GM23338 (cell line): ENCODE measurements around the gene TMEM131L. TPM values are rescaled to one million over a fixed set of nuclear protein-coding genes. Genes with fewer than 3 reads are reported as not detected.

Experiments
- ATAC-seq: fragments of 200-7000 bp; cut with Tn5 transposase; 3 replicates; pipeline ENCODE4 v1.9.1; 2020
- DNase-seq: peaks from one replicate; pipeline ENCODE4 v3.0.0-alpha.2; 2015; ENCODE audit warnings: low spot score
- H2AFZ ChIP-seq: fragments of 200-600 bp; sonication (generic); 2 replicates; pipeline ENCODE4 v1.8.0; 2016; ENCODE audit warnings: antibody characterized with exemption, mild to moderate bottlenecking, moderate library complexity
- H3F3A ChIP-seq: fragments of 200-600 bp; sonication (generic); replicated peaks from 2 replicates; pipeline ENCODE4 v1.8.0; 2017; ENCODE audit warnings: antibody characterized with exemption, mixed run types, low read depth
- H3K27ac ChIP-seq: fragments of 200-600 bp; sonication (generic); 2 replicates; pipeline ENCODE4 v1.6.1; 2016; ENCODE audit warnings: low read depth
- H3K27me3 ChIP-seq: fragments of 200-600 bp; sonication (generic); 2 replicates; pipeline ENCODE4 v1.8.0; 2016; ENCODE audit warnings: mild to moderate bottlenecking, mixed run types, moderate library complexity; ENCODE audit not compliant: insufficient read depth
- H3K36me3 ChIP-seq: fragments of 200-600 bp; sonication (generic); 2 replicates; pipeline ENCODE4 v1.8.0; 2016; ENCODE audit warnings: mild to moderate bottlenecking; ENCODE audit not compliant: insufficient read depth
- H3K4me1 ChIP-seq: fragments of 200-600 bp; sonication (generic); 2 replicates; pipeline ENCODE4 v1.8.0; 2016; ENCODE audit warnings: mild to moderate bottlenecking, moderate library complexity; ENCODE audit not compliant: insufficient read depth
- H3K4me2 ChIP-seq: fragments of 200-600 bp; sonication (generic); 2 replicates; pipeline ENCODE4 v1.7.1; 2017; ENCODE audit warnings: mixed run types
- H3K4me3 ChIP-seq: fragments of 200-600 bp; sonication (generic); 2 replicates; pipeline ENCODE4 v1.6.1; 2016; ENCODE audit warnings: mixed run types
- H3K79me2 ChIP-seq: fragments of 200-600 bp; sonication (generic); replicated peaks from 2 replicates; pipeline ENCODE4 v1.8.0; 2017; ENCODE audit warnings: mild to moderate bottlenecking; ENCODE audit not compliant: insufficient read depth
- H3K9me2 ChIP-seq: fragments of 200-600 bp; sonication (generic); 2 replicates; pipeline ENCODE4 v1.8.0; 2017; ENCODE audit not compliant: insufficient read depth
- H4K20me1 ChIP-seq: fragments of 200-600 bp; sonication (generic); replicated peaks from 2 replicates; pipeline ENCODE4 v1.8.0; 2017; ENCODE audit warnings: mild to moderate bottlenecking; ENCODE audit not compliant: insufficient read depth
- H3K27ac Mint-ChIP-seq: 2 replicates; pipeline ENCODE4 v1.8.0; 2020; ENCODE audit warnings: inconsistent platforms, mild to moderate bottlenecking, moderate library complexity, mixed read lengths
- H3K27me3 Mint-ChIP-seq: 3 replicates; pipeline ENCODE4 v1.8.0; 2022; ENCODE audit warnings: low read depth, mild to moderate bottlenecking, moderate library complexity, mixed read lengths, inconsistent platforms; ENCODE audit not compliant: insufficient read depth, poor library complexity
- H3K36me3 Mint-ChIP-seq: 3 replicates; pipeline ENCODE4 v1.8.0; 2021; ENCODE audit warnings: low read depth, mild to moderate bottlenecking, inconsistent platforms, moderate library complexity, mixed read lengths
- H3K4me1 Mint-ChIP-seq: 3 replicates; pipeline ENCODE4 v1.8.0; 2020; ENCODE audit warnings: mild to moderate bottlenecking, inconsistent platforms, mixed read lengths
- H3K4me3 Mint-ChIP-seq: 3 replicates; pipeline ENCODE4 v1.8.0; 2021; ENCODE audit warnings: moderate library complexity, mild to moderate bottlenecking, inconsistent platforms, mixed read lengths
- H3K9me3 Mint-ChIP-seq: 3 replicates; pipeline ENCODE4 v1.8.0; 2020; ENCODE audit warnings: moderate library complexity, mild to moderate bottlenecking, inconsistent platforms, mixed read lengths
- CREB1 ChIP-seq: fragments of 250-450 bp; sonication (Bioruptor Pico); IDR thresholded peaks from 2 replicates; pipeline ENCODE4 v1.5.0; 2020; ENCODE audit warnings: low read depth, mild to moderate bottlenecking, moderate library complexity
- CTCF ChIP-seq, 2 experiments: fragments of 200-600 bp in 1 of 2; sonication (generic) in 1 of 2; conservative IDR thresholded peaks; 2 replicates each; pipeline versions ENCODE4 v1.5.1 to v1.6.1; 2016 to 2017; ENCODE audit warnings: antibody characterized with exemption in 2 of 2, low read depth in 2 of 2, mild to moderate bottlenecking in 2 of 2, moderate library complexity in 1 of 2
- ETS1 ChIP-seq: IDR thresholded peaks from 2 replicates; pipeline ENCODE4 v1.6.1; 2016; ENCODE audit warnings: antibody characterized with exemption
- EZH2 ChIP-seq: fragments of 200-600 bp; sonication (generic); IDR thresholded peaks from one replicate; pipeline ENCODE4 v1.8.0; 2017; ENCODE audit warnings: antibody characterized with exemption, mild to moderate bottlenecking, low read depth; ENCODE audit not compliant: unreplicated experiment
- EZH2phosphoT487 ChIP-seq: fragments of 200-600 bp; sonication (generic); IDR thresholded peaks from one replicate; pipeline ENCODE4 v1.8.1; 2018; ENCODE audit warnings: antibody characterized with exemption; ENCODE audit not compliant: unreplicated experiment
- JUNB ChIP-seq: IDR thresholded peaks from one replicate; pipeline ENCODE4 v1.6.1; 2016; ENCODE audit warnings: antibody characterized with exemption; ENCODE audit not compliant: unreplicated experiment
- NANOG ChIP-seq: IDR thresholded peaks from 2 replicates; pipeline ENCODE4 v1.6.1; 2016; ENCODE audit warnings: antibody characterized with exemption, borderline replicate concordance
- POLR2AphosphoS5 ChIP-seq: IDR thresholded peaks from 2 replicates; pipeline ENCODE4 v1.6.1; 2016; ENCODE audit warnings: antibody characterized with exemption, low read depth
- STAT1 ChIP-seq: IDR thresholded peaks from one replicate; pipeline ENCODE4 v1.6.1; 2016; ENCODE audit warnings: antibody characterized with exemption; ENCODE audit not compliant: unreplicated experiment
- ZNF114 ChIP-seq: fragments of 250-450 bp; sonication (Bioruptor Pico); IDR thresholded peaks from 2 replicates; pipeline ENCODE4 v1.5.0; 2020; ENCODE audit warnings: mild to moderate bottlenecking, moderate library complexity
- ZNF331 ChIP-seq: fragments of 250-450 bp; sonication (Bioruptor Pico); IDR thresholded peaks from 2 replicates; pipeline ENCODE4 v1.5.0; 2020; ENCODE audit warnings: low read depth, mild to moderate bottlenecking, moderate library complexity
- ZNF462 ChIP-seq: fragments of 250-450 bp; sonication (Bioruptor Pico); IDR thresholded peaks from 2 replicates; pipeline ENCODE4 v1.5.0; 2020; ENCODE audit warnings: mild to moderate bottlenecking, moderate library complexity
- polyA plus RNA-seq: library from polyadenylated mRNA; unstranded; fragments of >200 nt; fragmentation: Nextera tagmentation; extraction: Ambion mirVana; gene quantifications from 2 replicates; pipeline ENCODE4 v1.2.1, GENCODE V29; 2016
- total RNA-seq: library from RNA; depleted of rRNA; stranded (reverse); fragments of >200 nt; shearing (Covaris generic); gene quantifications from 2 replicates; pipeline ENCODE4 v1.2.3, GENCODE V29; 2014
- TF ChIP-seq, protein P1 (sequence below): IDR thresholded peaks from one replicate; pipeline ENCODE4 v1.6.1; 2018; ENCODE audit warnings: antibody characterized with exemption; ENCODE audit not compliant: unreplicated experiment

Gene TMEM131L
- total and polyA plus RNA-seq, 2 experiments from 2014 or later, result 11.1 to 32.2 TPM

- H3K27ac ChIP-seq, result no peak overlapping the region
- H3K4me2 ChIP-seq, result no peak overlapping the region
- no peaks in the 10 kb centered on the region for H3K9me3 Mint-ChIP-seq
- H3K36me3 ChIP-seq, result no peaks in the 10 kb centered on the region
- peaks cover 15% of the 10 kb centered on the region for H3K4me1 Mint-ChIP-seq
- H3K36me3 Mint-ChIP-seq, result no peaks in the 10 kb centered on the region
- H3K4me1 ChIP-seq, result no peaks in the 10 kb centered on the region
- H3K27ac Mint-ChIP-seq, result no peak overlapping the region
- DNase-seq (no peak), ATAC-seq (no peak)
- peak overlapping the region; percentile 39; the same call in 1 of the 2 replicates for H2AFZ ChIP-seq
- H3K79me2 ChIP-seq, result no peaks in the 10 kb centered on the region
- no peaks in the 10 kb centered on the region for H3F3A ChIP-seq
- peaks cover 10% of the 10 kb centered on the region for H3K27me3 Mint-ChIP-seq
- H3K27me3 ChIP-seq, result no peaks in the 10 kb centered on the region
- H3K9me2 ChIP-seq, result no peaks in the 10 kb centered on the region
- no peaks in the 10 kb centered on the region for H4K20me1 ChIP-seq
- TF ChIP-seq CTCF (conservative IDR thresholded peaks at IDR 0.05; ENCODE audit: low read depth in 2 of 2) (no peak), ZNF462 (CRISPR knock-in tag) (no peak), ZNF114 (no peak), EZH2 (no peak), ZNF331 (CRISPR knock-in tag) (no peak), NANOG (no peak), POLR2AphosphoS5 (no peak), STAT1 (no peak), JUNB (no peak), ETS1 (no peak), EZH2phosphoT487 (no peak), CREB1 (CRISPR knock-in tag) (no peak)
- TF ChIP-seq, protein P1, sequence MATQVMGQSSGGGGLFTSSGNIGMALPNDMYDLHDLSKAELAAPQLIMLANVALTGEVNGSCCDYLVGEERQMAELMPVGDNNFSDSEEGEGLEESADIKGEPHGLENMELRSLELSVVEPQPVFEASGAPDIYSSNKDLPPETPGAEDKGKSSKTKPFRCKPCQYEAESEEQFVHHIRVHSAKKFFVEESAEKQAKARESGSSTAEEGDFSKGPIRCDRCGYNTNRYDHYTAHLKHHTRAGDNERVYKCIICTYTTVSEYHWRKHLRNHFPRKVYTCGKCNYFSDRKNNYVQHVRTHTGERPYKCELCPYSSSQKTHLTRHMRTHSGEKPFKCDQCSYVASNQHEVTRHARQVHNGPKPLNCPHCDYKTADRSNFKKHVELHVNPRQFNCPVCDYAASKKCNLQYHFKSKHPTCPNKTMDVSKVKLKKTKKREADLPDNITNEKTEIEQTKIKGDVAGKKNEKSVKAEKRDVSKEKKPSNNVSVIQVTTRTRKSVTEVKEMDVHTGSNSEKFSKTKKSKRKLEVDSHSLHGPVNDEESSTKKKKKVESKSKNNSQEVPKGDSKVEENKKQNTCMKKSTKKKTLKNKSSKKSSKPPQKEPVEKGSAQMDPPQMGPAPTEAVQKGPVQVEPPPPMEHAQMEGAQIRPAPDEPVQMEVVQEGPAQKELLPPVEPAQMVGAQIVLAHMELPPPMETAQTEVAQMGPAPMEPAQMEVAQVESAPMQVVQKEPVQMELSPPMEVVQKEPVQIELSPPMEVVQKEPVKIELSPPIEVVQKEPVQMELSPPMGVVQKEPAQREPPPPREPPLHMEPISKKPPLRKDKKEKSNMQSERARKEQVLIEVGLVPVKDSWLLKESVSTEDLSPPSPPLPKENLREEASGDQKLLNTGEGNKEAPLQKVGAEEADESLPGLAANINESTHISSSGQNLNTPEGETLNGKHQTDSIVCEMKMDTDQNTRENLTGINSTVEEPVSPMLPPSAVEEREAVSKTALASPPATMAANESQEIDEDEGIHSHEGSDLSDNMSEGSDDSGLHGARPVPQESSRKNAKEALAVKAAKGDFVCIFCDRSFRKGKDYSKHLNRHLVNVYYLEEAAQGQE, result no peak
- no peak overlapping the region for H3K4me3 ChIP-seq
- H3K4me3 Mint-ChIP-seq, result no peak overlapping the region
These were observed 18.0 kb upstream of the TMEM131L start for GRCh38 chr4:153448003-153448731.
